Left lung (tissue), 10 donors: ENCODE data around the gene OSBPL2. TPM values are rescaled to one million over a fixed set of nuclear protein-coding genes. Genes with fewer than 3 reads are reported as not detected.

Experiments
- ATAC-seq: fragments of 200-7000 bp; cut with Tn5 transposase; one replicate; pipeline ENCODE4 v1.9.1; 2020; ENCODE audit warnings: moderate library complexity
- DNase-seq, 4 donors: peaks; one replicate each; pipeline ENCODE4 v3.0.0-alpha.2; 2013 to 2020
- H3K27ac ChIP-seq, 2 donors: fragments of 200-600 bp; sonication (generic) in 1 of 2; one replicate each; pipeline versions ENCODE4 v1.5.0 to v1.8.0; 2020 to 2021
- H3K27me3 ChIP-seq, 2 donors: fragments of 200-600 bp; sonication (generic) in 1 of 2; one replicate each; pipeline versions ENCODE4 v1.5.0 to v1.8.0; 2020 to 2021
- H3K36me3 ChIP-seq, 2 donors: fragments of 200-600 bp; sonication (generic) in 1 of 2; one replicate each; pipeline versions ENCODE4 v1.5.0 to v1.8.0; 2020 to 2021
- H3K4me1 ChIP-seq, 2 donors: fragments of 200-600 bp; one replicate each; pipeline ENCODE4 v1.8.0; 2021
- H3K4me3 ChIP-seq, 2 donors: fragments of 200-600 bp; sonication (generic) in 1 of 2; one replicate each; pipeline versions ENCODE4 v1.5.0 to v1.8.0; 2020 to 2021; ENCODE audit warnings: mild to moderate bottlenecking in 1 of 2
- H3K9me3 ChIP-seq, 2 donors: fragments of 200-600 bp; sonication (generic) in 1 of 2; one replicate each; pipeline versions ENCODE4 v1.5.0 to v1.8.0; 2020 to 2021
- intact Hi-C, 2 donors: fragments of 100-400 bp; cut with DNase I; formaldehyde crosslinking; loops; one replicate each; pipeline versions ENCODE4 v1.11.2 to v1.14.2; 2022
- polyA plus RNA-seq, 6 donors: library from polyadenylated mRNA; unstranded; fragments of 120-200 nt; gene quantifications; one replicate each; pipeline ENCODE4 v1.2.1, GENCODE V29; 2013; ENCODE audit not compliant: insufficient read length in 6 of 6
- total RNA-seq, 2 donors: library from RNA; stranded (reverse); fragmentation: NEBNext Ultra II Directional; extraction: Animal tissue kit (Norgen Biotek cat#: 25700); gene quantifications; one replicate each; pipeline ENCODE4 v1.2.1, GENCODE V29; 2021
- TF ChIP-seq, protein P1 (sequence below), 2 donors: fragments of 200-600 bp; sonication (generic) in 1 of 2; IDR thresholded peaks; one replicate each; pipeline versions ENCODE4 v1.5.0 to v1.8.0; 2021; ENCODE audit warnings: antibody characterized with exemption in 2 of 2
- donor health status: DM: no; HTN: yes; CAD: no.
- donor health status: DM: no; HTN: no; CAD: no.

OSBPL2 gene
- total and polyA plus RNA-seq, 8 donors: 25.6 to 47.3 (median 32.4) TPM

- intact Hi-C loops: no loop called here
- H3K36me3 ChIP-seq: peaks cover 0 to 81% of the 10 kb centered on the region in 2 donors
- no peak overlapping the region for H3K27ac ChIP-seq
- H3K4me1 ChIP-seq: no peaks in the 10 kb centered on the region
- TF ChIP-seq, protein P1, sequence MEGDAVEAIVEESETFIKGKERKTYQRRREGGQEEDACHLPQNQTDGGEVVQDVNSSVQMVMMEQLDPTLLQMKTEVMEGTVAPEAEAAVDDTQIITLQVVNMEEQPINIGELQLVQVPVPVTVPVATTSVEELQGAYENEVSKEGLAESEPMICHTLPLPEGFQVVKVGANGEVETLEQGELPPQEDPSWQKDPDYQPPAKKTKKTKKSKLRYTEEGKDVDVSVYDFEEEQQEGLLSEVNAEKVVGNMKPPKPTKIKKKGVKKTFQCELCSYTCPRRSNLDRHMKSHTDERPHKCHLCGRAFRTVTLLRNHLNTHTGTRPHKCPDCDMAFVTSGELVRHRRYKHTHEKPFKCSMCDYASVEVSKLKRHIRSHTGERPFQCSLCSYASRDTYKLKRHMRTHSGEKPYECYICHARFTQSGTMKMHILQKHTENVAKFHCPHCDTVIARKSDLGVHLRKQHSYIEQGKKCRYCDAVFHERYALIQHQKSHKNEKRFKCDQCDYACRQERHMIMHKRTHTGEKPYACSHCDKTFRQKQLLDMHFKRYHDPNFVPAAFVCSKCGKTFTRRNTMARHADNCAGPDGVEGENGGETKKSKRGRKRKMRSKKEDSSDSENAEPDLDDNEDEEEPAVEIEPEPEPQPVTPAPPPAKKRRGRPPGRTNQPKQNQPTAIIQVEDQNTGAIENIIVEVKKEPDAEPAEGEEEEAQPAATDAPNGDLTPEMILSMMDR (IDR thresholded peaks at IDR 0.05): no peak
- no peak overlapping the region for H3K4me3 ChIP-seq
- H3K9me3 ChIP-seq: no peaks in the 10 kb centered on the region
- no peaks in the 10 kb centered on the region for H3K27me3 ChIP-seq
- DNase-seq: no peak
- ATAC-seq: no peak
These were observed 83.7 kb downstream of the OSBPL2 start for GRCh38 chr20:62321975-62322374.

DNA sequence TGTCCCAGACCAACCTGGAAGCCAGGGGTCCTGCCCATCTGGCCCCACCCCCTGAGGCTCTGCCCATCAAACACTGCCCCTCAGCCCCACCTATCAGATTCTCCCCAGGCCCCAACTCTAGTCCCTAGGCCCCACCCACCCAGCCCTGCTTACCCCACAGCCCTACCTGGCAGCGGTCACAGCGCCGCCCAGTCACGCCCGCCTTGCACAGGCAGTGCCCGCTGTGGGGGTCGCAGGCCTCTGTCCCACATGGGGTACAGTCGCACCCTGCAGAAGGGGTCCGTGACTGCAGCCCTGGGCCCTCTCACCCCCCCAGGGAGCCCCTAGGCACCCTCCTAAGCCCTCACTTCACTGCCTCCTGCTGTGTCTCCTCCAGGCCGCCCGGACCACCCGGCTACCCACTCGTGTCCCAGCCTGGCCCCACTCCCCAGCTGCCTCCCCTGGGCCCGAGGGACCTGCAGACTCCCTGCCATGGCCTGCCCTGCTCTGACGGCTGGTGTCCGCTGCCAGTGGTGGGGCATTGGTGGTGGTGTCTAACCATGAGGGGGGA, 84.2 kb downstream of the OSBPL2 start:
- H3K27ac ChIP-seq: no peak overlapping the region
- DNase-seq (no peak), ATAC-seq (no peak)
- TF ChIP-seq, protein P1 (IDR thresholded peaks at IDR 0.05): no peak
- intact Hi-C loops: no loop called here
- no peaks in the 10 kb centered on the region for H3K27me3 ChIP-seq
- H3K4me1 ChIP-seq: no peaks in the 10 kb centered on the region
- H3K4me3 ChIP-seq: no peak overlapping the region
- peaks cover 0 to 81% of the 10 kb centered on the region in 2 donors for H3K36me3 ChIP-seq
- no peaks in the 10 kb centered on the region for H3K9me3 ChIP-seq

DNA sequence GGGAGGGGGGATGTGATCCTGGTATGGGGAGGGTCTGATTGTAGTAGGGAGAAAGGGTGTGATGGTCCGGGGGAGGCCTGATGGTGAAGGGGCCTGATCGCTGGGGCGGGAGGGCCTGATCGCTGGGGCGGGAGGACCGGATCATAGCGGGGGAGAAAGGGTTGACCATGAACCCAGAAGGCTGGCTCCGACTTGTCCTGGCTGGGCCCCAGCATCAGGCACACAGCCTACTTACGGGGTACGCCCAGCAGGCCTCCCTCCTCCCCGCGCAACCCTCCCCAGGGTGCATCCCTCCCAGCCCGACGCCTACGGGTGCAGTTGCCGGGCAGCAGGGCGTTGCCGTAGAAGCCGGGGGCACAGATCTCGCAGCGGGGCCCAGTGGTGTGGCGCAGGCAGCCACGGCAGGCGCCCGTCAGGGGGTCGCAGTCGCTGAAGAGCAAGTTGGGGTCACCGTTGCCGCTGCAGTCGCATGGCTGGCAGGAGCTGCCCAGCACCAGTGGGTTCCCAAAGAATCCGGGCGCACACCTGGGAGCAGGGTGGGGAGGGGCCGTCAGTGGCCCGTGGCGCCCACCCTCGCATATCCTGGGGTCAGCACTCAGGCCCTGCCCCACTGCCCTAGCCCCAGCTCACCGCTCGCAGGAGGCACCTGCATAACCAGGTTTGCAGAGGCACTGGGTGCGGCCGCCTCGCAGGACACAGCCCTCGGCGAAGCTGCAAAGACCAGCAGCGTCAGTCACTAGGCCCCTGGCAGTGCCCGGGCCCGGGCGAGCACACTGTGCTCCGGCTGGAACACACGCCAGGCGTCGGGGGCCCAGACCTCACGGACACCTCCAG, 85.0 kb downstream of the OSBPL2 start:
- no peak for DNase-seq
- intact Hi-C loops: no loop called here
- peaks cover 0 to 88% of the 10 kb centered on the region in 2 donors for H3K36me3 ChIP-seq

GRCh38 chr20:62323980-62324906, 85.9 kb downstream of the OSBPL2 start:
- Histone ChIP-seq H3K4me3 (no peak overlapping the region), H3K27ac (no peak overlapping the region), H3K36me3 (peaks cover 0 to 88% of the 10 kb centered on the region in 2 donors), H3K27me3 (no peaks in the 10 kb centered on the region), H3K9me3 (no peaks in the 10 kb centered on the region), H3K4me1 (no peaks in the 10 kb centered on the region)
- TF ChIP-seq, protein P1 (IDR thresholded peaks at IDR 0.05): no peak
- ATAC-seq (no peak), DNase-seq (peak in 1 of 4 donors; percentile 72)
- intact Hi-C loops: no loop called here

More for the DNA sequence above, 85.0 kb downstream of the OSBPL2 start:
- TF ChIP-seq, protein P1 (IDR thresholded peaks at IDR 0.05): no peak
- no peaks in the 10 kb centered on the region for H3K27me3 ChIP-seq
- H3K4me1 ChIP-seq: no peaks in the 10 kb centered on the region
- H3K9me3 ChIP-seq: no peaks in the 10 kb centered on the region
- no peak overlapping the region for H3K4me3 ChIP-seq
- ATAC-seq: no peak
- no peak overlapping the region for H3K27ac ChIP-seq
